LNCaP clone FGC (cell line): ENCODE measurements around the gene MADCAM1.

Experiments used
- DNase-seq: peaks from one replicate; pipeline ENCODE4 v3.0.0-alpha.2; 2011; ENCODE audit warnings: low read depth
- H3K4me3 ChIP-seq: 2 replicates; pipeline ENCODE4 v1.5.1; 2011; ENCODE audit warnings: mild to moderate bottlenecking, low read depth, low read length, control low read depth
- TF ChIP-seq, protein P1 (sequence below): IDR thresholded peaks from 2 replicates; pipeline ENCODE4 v1.5.1; 2012; ENCODE audit warnings: mild to moderate bottlenecking; ENCODE audit not compliant: control insufficient read depth, insufficient read depth; ENCODE audit errors: extremely low read depth

The MADCAM1 gene

GRCh38 chr19:455031-455705 is 41.1 kb upstream of the MADCAM1 start:
- no peak for DNase-seq
- TF ChIP-seq, protein P1, sequence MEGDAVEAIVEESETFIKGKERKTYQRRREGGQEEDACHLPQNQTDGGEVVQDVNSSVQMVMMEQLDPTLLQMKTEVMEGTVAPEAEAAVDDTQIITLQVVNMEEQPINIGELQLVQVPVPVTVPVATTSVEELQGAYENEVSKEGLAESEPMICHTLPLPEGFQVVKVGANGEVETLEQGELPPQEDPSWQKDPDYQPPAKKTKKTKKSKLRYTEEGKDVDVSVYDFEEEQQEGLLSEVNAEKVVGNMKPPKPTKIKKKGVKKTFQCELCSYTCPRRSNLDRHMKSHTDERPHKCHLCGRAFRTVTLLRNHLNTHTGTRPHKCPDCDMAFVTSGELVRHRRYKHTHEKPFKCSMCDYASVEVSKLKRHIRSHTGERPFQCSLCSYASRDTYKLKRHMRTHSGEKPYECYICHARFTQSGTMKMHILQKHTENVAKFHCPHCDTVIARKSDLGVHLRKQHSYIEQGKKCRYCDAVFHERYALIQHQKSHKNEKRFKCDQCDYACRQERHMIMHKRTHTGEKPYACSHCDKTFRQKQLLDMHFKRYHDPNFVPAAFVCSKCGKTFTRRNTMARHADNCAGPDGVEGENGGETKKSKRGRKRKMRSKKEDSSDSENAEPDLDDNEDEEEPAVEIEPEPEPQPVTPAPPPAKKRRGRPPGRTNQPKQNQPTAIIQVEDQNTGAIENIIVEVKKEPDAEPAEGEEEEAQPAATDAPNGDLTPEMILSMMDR: no peak
- H3K4me3 ChIP-seq: no peak overlapping the region

DNA sequence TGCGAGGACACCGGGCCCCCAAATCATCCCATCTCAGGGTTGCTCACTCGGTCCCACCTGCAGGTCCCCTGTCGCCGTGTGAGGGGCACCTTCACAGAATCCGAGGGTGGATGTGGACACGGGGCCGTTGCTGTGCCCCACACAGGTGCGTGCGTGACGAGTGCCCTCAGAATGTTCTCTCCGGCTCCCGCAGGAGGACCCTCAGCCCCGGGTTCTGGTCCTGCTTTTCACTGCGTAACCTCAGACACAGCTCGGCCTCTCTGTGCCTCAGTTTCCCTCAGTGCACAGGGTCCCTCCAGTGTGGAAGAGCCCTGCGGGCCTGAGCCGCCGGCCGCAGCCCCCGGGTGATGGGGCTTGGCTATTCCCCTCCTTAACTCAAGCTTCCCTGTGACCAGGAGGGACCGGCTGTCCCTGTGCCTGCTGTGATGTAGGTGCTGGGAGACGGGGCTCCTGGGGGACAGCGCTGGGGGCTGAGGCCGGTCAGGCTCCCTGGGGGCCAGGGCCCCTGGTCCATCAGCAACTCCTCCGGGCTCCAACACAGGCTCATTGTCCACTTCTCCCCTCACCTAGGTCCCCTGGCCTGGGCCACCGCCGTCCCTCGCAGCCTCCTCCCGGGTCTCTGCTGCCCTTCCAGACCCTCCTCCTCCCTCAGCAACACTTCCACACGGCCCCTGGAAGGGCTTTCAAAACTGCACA is 40.3 kb upstream of the MADCAM1 start:
- no peak overlapping the region for H3K4me3 ChIP-seq
- DNase-seq: no peak
- TF ChIP-seq, protein P1: no peak

GRCh38 chr19:456547-457110 is 39.7 kb upstream of the MADCAM1 start:
- no peak overlapping the region for H3K4me3 ChIP-seq
- TF ChIP-seq, protein P1: no peak
- DNase-seq: no peak

GRCh38 chr19:457636-458035 is 38.6 kb upstream of the MADCAM1 start:
- TF ChIP-seq, protein P1: no peak
- H3K4me3 ChIP-seq: no peak overlapping the region
- DNase-seq: no peak

GRCh38 chr19:458091-459042 is 37.9 kb upstream of the MADCAM1 start:
- TF ChIP-seq, protein P1: no peak
- H3K4me3 ChIP-seq: no peak overlapping the region
- no peak for DNase-seq

GRCh38 chr19:459724-460511 is 36.4 kb upstream of the MADCAM1 start:
- TF ChIP-seq, protein P1: no peak
- peak overlapping the region; percentile 67 for H3K4me3 ChIP-seq
- no peak for DNase-seq
